Measurements from ENCODE around the gene HYAL2. TPM values are rescaled to one million over a fixed set of nuclear protein-coding genes. Genes with fewer than 3 reads are reported as not detected.
A peak's percentile ranks its signal among the peaks of the same experiment; 100 is the strongest.

Gene HYAL2
- total and polyA plus RNA-seq, 10 of the 15 experiments (the other 5 are each of a cell fraction or from before 2014, with no cell fraction given), result 0.06 to 21.8 (median 12.7) TPM

DNA sequence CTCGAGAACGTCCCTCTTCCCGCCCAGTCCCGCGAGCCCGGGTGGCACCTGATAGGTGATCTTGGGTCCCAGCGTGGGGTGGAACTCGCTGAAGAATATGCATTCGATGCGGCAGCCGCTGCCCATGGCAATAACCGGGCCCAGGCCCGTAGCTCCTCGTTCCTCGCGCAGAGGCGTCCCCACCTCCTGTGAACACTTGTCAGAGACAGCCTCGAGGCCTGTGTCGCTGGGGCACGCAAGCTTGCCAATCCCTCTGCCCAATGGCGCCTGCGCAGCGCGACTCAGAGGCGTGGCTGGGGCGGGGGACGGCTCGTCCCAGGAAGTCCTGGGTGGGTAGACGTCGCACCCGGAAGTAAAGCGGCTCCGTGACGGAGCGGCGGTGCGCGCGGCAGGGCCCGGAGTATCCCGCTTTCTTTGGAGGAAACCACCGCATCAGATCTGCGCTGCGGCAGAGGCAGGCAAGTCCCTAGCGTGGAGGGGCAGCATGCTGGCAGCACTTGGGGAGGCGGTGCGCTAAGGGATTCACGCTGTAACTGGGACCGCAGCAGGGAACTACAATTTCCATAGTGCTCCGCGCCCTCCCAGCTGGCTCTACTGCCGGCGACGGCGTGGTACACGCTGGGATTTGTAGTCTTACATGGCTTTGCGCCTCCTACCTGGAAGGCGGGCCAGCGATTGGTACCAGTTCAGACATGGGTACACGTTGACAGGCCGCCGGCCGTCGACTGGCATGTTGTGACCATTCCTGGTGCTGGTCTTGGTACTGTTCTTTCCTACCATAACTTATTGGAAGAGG is 28.2 kb upstream of the HYAL2 start, which contains the start of the genes CYB561D2 and NPRL2:
Gene CYB561D2, plus strand, starts transcription at position 336 of the 796 bp plus-strand sequence. CDS start 572 bp downstream, outside the sequence.
Gene NPRL2, minus strand, starts transcription at position 249 of the 796 bp plus-strand sequence. Its CDS starts 123 bp downstream, at position 126.
- peak within 1 kb of the TSS; percentile 73 for H3K9ac ChIP-seq (ENCODE audit: control insufficient read depth, insufficient read depth, low read length)
- ChIA-PET CTCF (interaction anchor here (0.8 to 5.4 kb wide), 10 partner anchors 12 to 1038 kb away, joined by 3 to 65 read pairs (median 3); partner anchors contain the start of genes CISH and RASSF1), SMC1A (ENCODE audit: uncharacterized antibody, unreplicated experiment) (interaction anchor here (0.8 to 1.8 kb wide), 5 partner anchors 9 to 222 kb away, joined by 3 to 8 read pairs (median 3); partner anchors contain the start of genes RASSF1 and TMEM115), POLR2A (interaction anchor here (0.6 to 4.3 kb wide), 12 partner anchors 10 to 219 kb away, joined by 3 to 84 read pairs (median 4); partner anchors contain the start of genes C3orf18, HEMK1, HYAL3 and IFRD2), RAD21 (ENCODE audit: unreplicated experiment) (interaction anchor here (0.8 to 2.8 kb wide), 7 partner anchors 10 to 266 kb away, joined by 3 to 16 read pairs (median 5); partner anchors contain the start of genes CISH, HYAL3, MAPKAPK3 and NAA80)
- peak; percentile 89 for DNase-seq (ENCODE audit: low read depth, low spot score)
- peak within 1 kb of the TSS; percentile 99 for H2AFZ ChIP-seq (ENCODE audit: control insufficient read depth, low read depth, low read length)
- H3K4me3 ChIP-seq, result peak within 1 kb of the TSS; percentile 83
- peaks cover 8 to 16% of the 10 kb centered on the region in 2 experiments; a peak in 2 of 4 replicates for H3K36me3 ChIP-seq (ENCODE audit: control insufficient read depth in 2 of 2, insufficient read depth in 2 of 2, low read length in 1 of 2)
- peak; percentile 95 for ATAC-seq
- H3K4me1 ChIP-seq (ENCODE audit: control insufficient read depth, insufficient read depth, low read length), result peaks cover 22% of the 10 kb centered on the region
- peak within 1 kb of the TSS; percentile 99 for H3K4me2 ChIP-seq (ENCODE audit: control insufficient read depth, insufficient read depth)
- no peaks in the 10 kb centered on the region for H3K27me3 ChIP-seq (replicated peaks in 1 of 2; ENCODE audit: control insufficient read depth in 2 of 2, insufficient read depth in 2 of 2, low read length in 1 of 2)
- in situ Hi-C loops (cut with MboI), result loop anchor here (10.0 kb wide), 1 partner anchor 1034 kb away; the partner anchor contains the start of gene MANF
- H3K79me2 ChIP-seq (ENCODE audit: control insufficient read depth, insufficient read depth, low read length), result peaks cover 20% of the 10 kb centered on the region
- FAIRE-seq, result peak; percentile 80
- no peaks in the 10 kb centered on the region for H4K20me1 ChIP-seq (ENCODE audit: control insufficient read depth, insufficient read depth)
- peak within 1 kb of the TSS; percentile 86 for H3K27ac ChIP-seq (ENCODE audit: control insufficient read depth, insufficient read depth)
- intact Hi-C loops (cut with micrococcal nuclease; ENCODE audit: unreplicated experiment), result loop anchor here (1.0 kb wide), 1 partner anchor 9 kb away; the partner anchor contains the start of gene TMEM115
- WGBS (ENCODE audit: insufficient coverage, insufficient replicate concordance, low lambda C conversion rate, missing lambda C conversion rate), result 1% methylated on average over 64 of the region's 64 CpGs
- no peaks in the 10 kb centered on the region for H3K9me3 ChIP-seq (replicated peaks; ENCODE audit: control insufficient read depth, insufficient read depth, low read length)
- TSS peak; percentile 69 for BruUV-seq (replicated peaks)
- TF ChIP-seq ZBTB40 (IDR thresholded peaks at IDR 0.05; ENCODE audit: borderline replicate concordance) (peak; percentile 95), SREBF2 (IDR thresholded peaks at IDR 0.05; ENCODE audit: low read length) (0 out of 2 replicates have a peak, but pooled peaks have one; percentile 12), ZBED1 (IDR thresholded peaks at IDR 0.05; ENCODE audit: borderline replicate concordance) (no peak), EGR1 (IDR thresholded peaks at IDR 0.05; ENCODE audit: borderline replicate concordance in 1 of 2, low read depth in 2 of 2, low read length in 2 of 2) (no peak), USF2 (IDR thresholded peaks at IDR 0.05; ENCODE audit: borderline replicate concordance, low read depth, low read length) (no peak), SRF (IDR thresholded peaks at IDR 0.05; ENCODE audit: low read depth in 2 of 2, low read length in 2 of 2) (peak in 1 of 2 experiments; percentile 78; a peak in 2 of 4 replicates), SUZ12 (IDR thresholded peaks at IDR 0.05; ENCODE audit: unreplicated experiment) (no peak), SP1 (IDR thresholded peaks at IDR 0.05; ENCODE audit: low read depth, low read length) (peak; percentile 52)
- TF ChIP-seq, protein P1, sequence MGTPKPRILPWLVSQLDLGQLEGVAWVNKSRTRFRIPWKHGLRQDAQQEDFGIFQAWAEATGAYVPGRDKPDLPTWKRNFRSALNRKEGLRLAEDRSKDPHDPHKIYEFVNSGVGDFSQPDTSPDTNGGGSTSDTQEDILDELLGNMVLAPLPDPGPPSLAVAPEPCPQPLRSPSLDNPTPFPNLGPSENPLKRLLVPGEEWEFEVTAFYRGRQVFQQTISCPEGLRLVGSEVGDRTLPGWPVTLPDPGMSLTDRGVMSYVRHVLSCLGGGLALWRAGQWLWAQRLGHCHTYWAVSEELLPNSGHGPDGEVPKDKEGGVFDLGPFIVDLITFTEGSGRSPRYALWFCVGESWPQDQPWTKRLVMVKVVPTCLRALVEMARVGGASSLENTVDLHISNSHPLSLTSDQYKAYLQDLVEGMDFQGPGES (IDR thresholded peaks at IDR 0.05), result no peak
- TF ChIP-seq, protein P2, sequence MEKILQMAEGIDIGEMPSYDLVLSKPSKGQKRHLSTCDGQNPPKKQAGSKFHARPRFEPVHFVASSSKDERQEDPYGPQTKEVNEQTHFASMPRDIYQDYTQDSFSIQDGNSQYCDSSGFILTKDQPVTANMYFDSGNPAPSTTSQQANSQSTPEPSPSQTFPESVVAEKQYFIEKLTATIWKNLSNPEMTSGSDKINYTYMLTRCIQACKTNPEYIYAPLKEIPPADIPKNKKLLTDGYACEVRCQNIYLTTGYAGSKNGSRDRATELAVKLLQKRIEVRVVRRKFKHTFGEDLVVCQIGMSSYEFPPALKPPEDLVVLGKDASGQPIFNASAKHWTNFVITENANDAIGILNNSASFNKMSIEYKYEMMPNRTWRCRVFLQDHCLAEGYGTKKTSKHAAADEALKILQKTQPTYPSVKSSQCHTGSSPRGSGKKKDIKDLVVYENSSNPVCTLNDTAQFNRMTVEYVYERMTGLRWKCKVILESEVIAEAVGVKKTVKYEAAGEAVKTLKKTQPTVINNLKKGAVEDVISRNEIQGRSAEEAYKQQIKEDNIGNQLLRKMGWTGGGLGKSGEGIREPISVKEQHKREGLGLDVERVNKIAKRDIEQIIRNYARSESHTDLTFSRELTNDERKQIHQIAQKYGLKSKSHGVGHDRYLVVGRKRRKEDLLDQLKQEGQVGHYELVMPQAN (conservative IDR thresholded peaks at IDR 0.05), result peak; percentile 73
